Measurements from ENCODE around the gene CLDN4. TPM values are rescaled to one million over a fixed set of nuclear protein-coding genes. Genes with fewer than 3 reads are reported as not detected.
A peak's percentile ranks its signal among the peaks of the same experiment; 100 is the strongest.

CLDN4 gene
- polyA plus RNA-seq, 3 donors, result 0.01 TPM; not detected in 2

DNA sequence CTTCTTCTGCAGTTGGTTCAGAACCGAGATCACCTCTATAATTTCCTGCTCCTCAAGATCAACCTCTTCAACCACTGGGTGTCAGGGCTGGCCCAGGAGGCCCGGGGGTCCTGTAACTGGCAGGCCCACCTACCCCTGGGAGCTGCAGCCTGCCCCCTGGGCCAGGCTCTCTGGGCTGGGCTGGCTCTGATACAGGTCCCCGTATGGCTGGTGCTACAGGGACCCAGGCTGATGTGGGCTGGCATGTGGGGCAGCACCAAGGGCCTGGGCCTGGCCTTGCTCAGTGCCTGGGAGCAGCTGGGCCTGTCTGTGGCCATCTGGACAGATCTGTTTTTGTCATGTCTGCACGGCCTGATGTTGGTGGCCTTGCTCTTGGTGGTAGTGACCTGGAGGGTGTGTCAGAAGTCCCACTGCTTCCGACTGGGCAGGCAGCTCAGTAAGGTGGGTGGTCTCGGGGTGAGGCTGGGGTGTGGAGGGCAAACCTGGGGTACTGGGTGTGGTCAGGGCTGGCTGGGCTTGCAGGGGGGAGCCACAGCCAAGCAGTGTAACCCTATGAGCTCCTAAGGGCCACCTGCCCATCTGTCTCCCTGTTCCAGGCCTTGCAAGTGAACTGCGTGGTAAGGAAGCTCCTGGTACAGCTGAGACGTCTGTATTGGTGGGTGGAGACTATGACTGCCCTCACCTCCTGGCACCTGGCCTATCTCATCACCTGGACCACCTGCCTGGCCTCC, 34.4 kb downstream of the CLDN4 start:
- H3K36me3 ChIP-seq (replicated peaks in 1 of 2; ENCODE audit: control insufficient read depth in 1 of 2, insufficient read depth in 2 of 2, low read length in 2 of 2), result no peaks in the 10 kb centered on the region
- no peaks in the 10 kb centered on the region for H3K9me3 ChIP-seq (replicated peaks in 1 of 2; ENCODE audit: control insufficient read depth in 1 of 2, insufficient read depth in 1 of 2, low read length in 2 of 2)
- no peaks in the 10 kb centered on the region for H3K4me1 ChIP-seq (ENCODE audit: control insufficient read depth in 1 of 2, insufficient read depth in 2 of 2, low read length in 2 of 2)
- Mint-ChIP-seq H3K27me3 (ENCODE audit: low read depth in 3 of 3) (peaks cover 2 to 10% (median 7%) of the 10 kb centered on the region in 3 donors), H3K4me3 (no peak overlapping the region), H3K27ac (no peak overlapping the region), H3K36me3 (no peaks in the 10 kb centered on the region), H3K4me1 (no peaks in the 10 kb centered on the region), H3K9me3 (peaks cover 0 to 1% (median 0%) of the 10 kb centered on the region in 7 donors)
- H3K9ac ChIP-seq (ENCODE audit: insufficient read depth, low read length, poor library complexity, severe bottlenecking), result no peak overlapping the region
- no peaks in the 10 kb centered on the region for H3K79me2 ChIP-seq (ENCODE audit: insufficient read depth, low read length)
- H3K27ac ChIP-seq (ENCODE audit: low read depth in 1 of 2, low read length in 2 of 2), result no peak overlapping the region
- no peak overlapping the region for H3K4me3 ChIP-seq (replicated peaks in 1 of 3; ENCODE audit: low read depth in 2 of 3, low read length in 3 of 3)
- intact Hi-C loops (cut with micrococcal nuclease), result loop anchor here in 1 of 2 donors (5.0 kb wide), 1 partner anchor 38 kb away; no protein-coding TSS in a partner anchor
- H3K4me2 ChIP-seq (replicated peaks; ENCODE audit: extremely low read depth, low read length, poor library complexity, severe bottlenecking), result no peak overlapping the region
- TF ChIP-seq, protein P1, sequence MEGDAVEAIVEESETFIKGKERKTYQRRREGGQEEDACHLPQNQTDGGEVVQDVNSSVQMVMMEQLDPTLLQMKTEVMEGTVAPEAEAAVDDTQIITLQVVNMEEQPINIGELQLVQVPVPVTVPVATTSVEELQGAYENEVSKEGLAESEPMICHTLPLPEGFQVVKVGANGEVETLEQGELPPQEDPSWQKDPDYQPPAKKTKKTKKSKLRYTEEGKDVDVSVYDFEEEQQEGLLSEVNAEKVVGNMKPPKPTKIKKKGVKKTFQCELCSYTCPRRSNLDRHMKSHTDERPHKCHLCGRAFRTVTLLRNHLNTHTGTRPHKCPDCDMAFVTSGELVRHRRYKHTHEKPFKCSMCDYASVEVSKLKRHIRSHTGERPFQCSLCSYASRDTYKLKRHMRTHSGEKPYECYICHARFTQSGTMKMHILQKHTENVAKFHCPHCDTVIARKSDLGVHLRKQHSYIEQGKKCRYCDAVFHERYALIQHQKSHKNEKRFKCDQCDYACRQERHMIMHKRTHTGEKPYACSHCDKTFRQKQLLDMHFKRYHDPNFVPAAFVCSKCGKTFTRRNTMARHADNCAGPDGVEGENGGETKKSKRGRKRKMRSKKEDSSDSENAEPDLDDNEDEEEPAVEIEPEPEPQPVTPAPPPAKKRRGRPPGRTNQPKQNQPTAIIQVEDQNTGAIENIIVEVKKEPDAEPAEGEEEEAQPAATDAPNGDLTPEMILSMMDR (IDR thresholded peaks at IDR 0.05), result no peak
- H2AFZ ChIP-seq (ENCODE audit: insufficient read depth, low read depth, low read length, poor library complexity, severe bottlenecking), result no peak overlapping the region
- H4K20me1 ChIP-seq (ENCODE audit: insufficient read depth, low read length), result no peaks in the 10 kb centered on the region
- H3K27me3 ChIP-seq (ENCODE audit: control insufficient read depth in 2 of 2, insufficient read depth in 2 of 2, low read length in 2 of 2), result no peaks in the 10 kb centered on the region
- WGBS (ENCODE audit: insufficient coverage), result 93% methylated on average over 6 of the region's 8 CpGs
- DNase-seq, result no peak

DNA sequence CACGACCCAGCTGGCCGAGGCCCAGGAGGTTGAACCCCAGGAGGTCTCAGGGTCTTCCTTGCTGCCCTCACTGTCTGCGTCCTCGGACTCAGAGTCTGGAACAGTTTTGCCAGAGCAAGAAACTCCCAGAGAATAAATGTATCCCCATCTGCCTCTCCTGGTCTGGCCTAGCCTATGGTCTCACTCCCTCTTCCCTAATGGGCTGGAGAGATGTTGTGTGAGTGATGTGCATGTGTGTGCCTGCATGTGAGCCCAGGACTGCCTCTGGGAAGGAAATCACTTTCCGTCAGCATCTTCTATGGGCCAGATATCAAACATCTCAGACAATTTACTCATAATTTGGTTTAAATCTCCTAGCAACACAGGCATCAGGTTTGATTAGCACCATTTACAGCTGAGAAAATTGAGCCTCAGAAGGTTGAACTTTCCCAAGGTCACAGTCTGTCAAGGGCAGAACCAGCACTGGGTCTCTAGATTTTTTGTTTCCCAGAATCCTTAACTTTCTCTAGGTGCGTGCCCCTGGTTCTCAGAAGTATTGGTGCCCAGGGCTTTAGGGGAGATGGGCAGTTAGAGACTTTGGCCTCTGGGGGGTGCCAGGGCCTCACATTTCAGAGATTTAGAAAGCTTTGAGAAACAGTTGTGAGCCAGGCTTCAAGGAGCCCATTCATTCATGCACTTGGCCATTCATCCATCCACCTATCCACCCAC, 35.1 kb downstream of the CLDN4 start:
- intact Hi-C loops (cut with micrococcal nuclease), result loop anchor here (1.0 to 2.0 kb wide), 2 partner anchors 161 to 164 kb away; no protein-coding TSS in a partner anchor
- DNase-seq, result peak in 2 of 3 donors; percentile 29 to 31
- Histone ChIP-seq H3K36me3 (replicated peaks in 1 of 2; ENCODE audit: control insufficient read depth in 1 of 2, insufficient read depth in 2 of 2, low read length in 2 of 2) (no peaks in the 10 kb centered on the region), H3K4me2 (replicated peaks; ENCODE audit: extremely low read depth, low read length, poor library complexity, severe bottlenecking) (no peak overlapping the region), H3K79me2 (ENCODE audit: insufficient read depth, low read length) (no peaks in the 10 kb centered on the region), H2AFZ (ENCODE audit: insufficient read depth, low read depth, low read length, poor library complexity, severe bottlenecking) (no peak overlapping the region), H4K20me1 (ENCODE audit: insufficient read depth, low read length) (no peaks in the 10 kb centered on the region), H3K27ac (ENCODE audit: low read depth in 1 of 2, low read length in 2 of 2) (no peak overlapping the region), H3K27me3 (ENCODE audit: control insufficient read depth in 2 of 2, insufficient read depth in 2 of 2, low read length in 2 of 2) (no peaks in the 10 kb centered on the region), H3K4me1 (ENCODE audit: control insufficient read depth in 1 of 2, insufficient read depth in 2 of 2, low read length in 2 of 2) (no peaks in the 10 kb centered on the region), H3K9me3 (replicated peaks in 1 of 2; ENCODE audit: control insufficient read depth in 1 of 2, insufficient read depth in 1 of 2, low read length in 2 of 2) (no peaks in the 10 kb centered on the region), H3K4me3 (replicated peaks in 1 of 3; ENCODE audit: low read depth in 2 of 3, low read length in 3 of 3) (no peak overlapping the region), H3K9ac (ENCODE audit: insufficient read depth, low read length, poor library complexity, severe bottlenecking) (no peak overlapping the region)
- H3K27ac Mint-ChIP-seq, result no peak overlapping the region
- H3K36me3 Mint-ChIP-seq, result no peaks in the 10 kb centered on the region
- 85% methylated on average over 5 of the region's 6 CpGs for WGBS (ENCODE audit: insufficient coverage)
- H3K27me3 Mint-ChIP-seq (ENCODE audit: low read depth in 3 of 3), result peaks cover 2 to 8% (median 6%) of the 10 kb centered on the region in 3 donors
- peaks cover 0 to 1% (median 0%) of the 10 kb centered on the region in 7 donors for H3K9me3 Mint-ChIP-seq
- TF ChIP-seq, protein P1 (IDR thresholded peaks at IDR 0.05), result peak; percentile 69
- no peaks in the 10 kb centered on the region for H3K4me1 Mint-ChIP-seq
- no peak overlapping the region for H3K4me3 Mint-ChIP-seq
